K562 (cell line): ENCODE results near the gene ACTBL2. TPM values are rescaled to one million over a fixed set of nuclear protein-coding genes. Genes with fewer than 3 reads are reported as not detected.
A peak's percentile ranks its signal among the peaks of the same experiment; 100 is the strongest.

ENCODE experiments used
- ATAC-seq: fragments of 200-7000 bp; cut with Tn5 transposase; 3 replicates; pipeline ENCODE4 v1.9.1; 2020; ENCODE audit warnings: moderate library complexity
- BruUV-seq: library from RNA; stranded (reverse); fragments of 400-500 nt; replicated peaks from 2 replicates; lab custom pipeline; 2021; lab: Mats Ljungman, UMichigan
- CTCF ChIA-PET: fragments of 300-600 bp; formaldehyde crosslinking; extraction: SDS; loops from one replicate; lab custom pipeline; 2021; ENCODE audit warnings: low intra/inter-chr PET ratio; lab: Yijun Ruan, JAX
- POLR2A ChIA-PET: fragments of 300-600, 350-650 bp; sonication (Branson Sonifier 250); formaldehyde crosslinking; extraction: SDS; loops from one replicate; lab custom pipeline; 2021; ENCODE audit warnings: antibody characterized with exemption, inconsistent platforms; lab: Yijun Ruan, JAX
- DNase-seq, 4 experiments: peaks; one replicate each; pipeline versions ENCODE4 v3.0.0 to v3.0.0-alpha.2; 2011 to 2018; ENCODE audit warnings: low spot score in 3 of 4, mixed read lengths in 3 of 4; ENCODE audit errors: extremely low read depth in 1 of 4
- FAIRE-seq: peaks from 2 replicates; lab custom pipeline; 2011; peaks lifted over from hg19 to GRCh38; lab: Jason Lieb, UNC
- H2AFZ ChIP-seq: 2 replicates; pipeline ENCODE4 v1.6.0; 2011; ENCODE audit warnings: low read depth, low read length, control low read depth, inconsistent platforms
- H3K27ac ChIP-seq: fragments of 200-600 bp; 3 replicates; pipeline ENCODE4 v1.8.0; 2011; ENCODE audit warnings: low read depth, mild to moderate bottlenecking, control low read depth, inconsistent platforms, low read length, moderate library complexity, mixed read lengths; ENCODE audit errors: extremely low read depth
- H3K27me3 ChIP-seq, 2 experiments: fragments of 300-600 bp in 1 of 2; 2 replicates in 1 of 2; 3 replicates in 1 of 2; pipeline versions ENCODE4 v1.6.0 to v1.8.0; 2011; ENCODE audit warnings: inconsistent platforms in 2 of 2, low read length in 2 of 2, mild to moderate bottlenecking in 1 of 2, mixed read lengths in 1 of 2, moderate library complexity in 1 of 2; ENCODE audit not compliant: control insufficient read depth in 2 of 2, insufficient read depth in 2 of 2
- H3K36me3 ChIP-seq: fragments of 300-600 bp; 3 replicates; pipeline ENCODE4 v1.8.0; 2011; ENCODE audit warnings: mild to moderate bottlenecking, low read length, inconsistent platforms; ENCODE audit not compliant: control insufficient read depth, insufficient read depth
- H3K4me1 ChIP-seq, 2 experiments: fragments of 200-600 bp in 1 of 2; replicated peaks in 1 of 2; 2 replicates in 1 of 2; 3 replicates in 1 of 2; pipeline versions ENCODE4 v1.5.1 to v1.8.0; 2011; ENCODE audit warnings: inconsistent platforms in 2 of 2, low read length in 2 of 2, mild to moderate bottlenecking in 1 of 2, mixed read lengths in 1 of 2, moderate library complexity in 1 of 2; ENCODE audit not compliant: control insufficient read depth in 2 of 2, insufficient read depth in 2 of 2
- H3K4me2 ChIP-seq: 2 replicates; pipeline ENCODE4 v1.6.1; 2011; ENCODE audit warnings: low read length, control low read depth, inconsistent platforms, mixed read lengths; ENCODE audit not compliant: insufficient read depth
- H3K4me3 ChIP-seq: fragments of 200-600 bp; sonication (generic), shearing (Covaris generic); 2 replicates; pipeline ENCODE4 v1.5.1; 2016; ENCODE audit warnings: control low read depth, inconsistent platforms
- H3K79me2 ChIP-seq: fragments of 200-600 bp; 3 replicates; pipeline ENCODE4 v1.8.0; 2011; ENCODE audit warnings: low read length, inconsistent platforms; ENCODE audit not compliant: control insufficient read depth, insufficient read depth
- H3K9ac ChIP-seq, 2 experiments: 2 replicates each; pipeline versions ENCODE4 v1.6.0 to v1.6.1; 2011; ENCODE audit warnings: low read depth in 2 of 2, low read length in 2 of 2, control low read depth in 1 of 2, inconsistent platforms in 1 of 2, mild to moderate bottlenecking in 1 of 2, mixed read lengths in 1 of 2; ENCODE audit not compliant: insufficient read depth in 1 of 2
- H3K9me1 ChIP-seq: one replicate; pipeline ENCODE4 v1.6.0; 2011; ENCODE audit warnings: inconsistent platforms, mild to moderate bottlenecking, low read length, moderate library complexity; ENCODE audit not compliant: control insufficient read depth, insufficient read depth
- H3K9me3 ChIP-seq: replicated peaks from 2 replicates; pipeline ENCODE4 v1.5.1; 2011; ENCODE audit warnings: low read depth, low read length, inconsistent platforms; ENCODE audit not compliant: control insufficient read depth, insufficient read depth
- H4K20me1 ChIP-seq: replicated peaks from 2 replicates; pipeline ENCODE4 v1.6.1; 2011; ENCODE audit warnings: low read length, inconsistent platforms, mixed read lengths; ENCODE audit not compliant: control insufficient read depth, insufficient read depth
- MYC ChIP-seq, 2 experiments: fragments of 250-450 bp in 1 of 2; sonication (Bioruptor Pico) in 1 of 2; IDR thresholded peaks; 2 replicates each; pipeline versions ENCODE4 v1.5.1 to v1.6.1; 2012 to 2021; ENCODE audit warnings: low read depth in 2 of 2, borderline replicate concordance in 1 of 2, improper control_type of control experiment in 1 of 2, low read length in 1 of 2, mild to moderate bottlenecking in 1 of 2, moderate library complexity in 1 of 2
- PRPF4 ChIP-seq: fragments of 200-400 bp; formaldehyde crosslinking; IDR thresholded peaks from one replicate; pipeline ENCODE4 v1.6.1; 2017; ENCODE audit warnings: low read length, low read depth, mild to moderate bottlenecking; ENCODE audit not compliant: insufficient read depth, poor library complexity, severe bottlenecking
- PTRF ChIP-seq: fragments of 450-650 bp; IDR thresholded peaks from 2 replicates; pipeline ENCODE4 v1.6.1; 2016; ENCODE audit warnings: mild to moderate bottlenecking, missing genetic modification characterization, missing compliant biosample characterization
- PTTG1 ChIP-seq: fragments of 450-650 bp; IDR thresholded peaks from 2 replicates; pipeline ENCODE4 v1.6.1; 2016; ENCODE audit warnings: low read depth, mild to moderate bottlenecking, missing genetic modification characterization, missing compliant biosample characterization
- TAF7 ChIP-seq: fragments of 450-650 bp; IDR thresholded peaks from 2 replicates; pipeline ENCODE4 v1.6.1; 2016; ENCODE audit warnings: missing genetic modification characterization, missing compliant biosample characterization
- ZFX ChIP-seq: sonication (generic); formaldehyde crosslinking; IDR thresholded peaks from 2 replicates; pipeline ENCODE4 v1.8.0; 2022; ENCODE audit warnings: mild to moderate bottlenecking, missing genetic modification reagents, moderate library complexity
- ZNF197 ChIP-seq: fragments of 200-800 bp; sonication (Bioruptor generic); IDR thresholded peaks from 2 replicates; pipeline ENCODE4 v1.6.1; 2016; ENCODE audit warnings: low read depth, missing genetic modification characterization, missing compliant biosample characterization
- WGBS: fragments of 100-300 bp; shearing (Covaris generic); methylation state at CpG from one replicate; pipeline ENCODE4 v1.1.6; 2016; ENCODE audit warnings: low coverage, mixed read lengths; ENCODE audit not compliant: insufficient coverage; ENCODE audit errors: missing lambda C conversion rate; 5-methylcytosine and 5-hydroxymethylcytosine counted together
- in situ Hi-C: fragments of 300-500 bp; cut with MboI; formaldehyde crosslinking; loops from 4 replicates; pipeline ENCODE4 v1.15.0; 2018; ENCODE audit warnings: inconsistent platforms, mixed read lengths
- intact Hi-C: fragments of 100-400 bp; cut with micrococcal nuclease; formaldehyde crosslinking; loops from 2 replicates; pipeline ENCODE4 v1.14.2; 2022
- polyA plus RNA-seq, 8 experiments: library from polyadenylated mRNA; depleted of rRNA in 4 of 8; stranded (reverse) in 5 of 8; unstranded in 3 of 8; fragments of >200 nt; fragmentation: Nextera tagmentation in 2 of 8; fragmentation: Illumina TruSeq in 1 of 8; extraction: Ambion mirVana in 2 of 8; extraction: Trizol in 1 of 8; gene quantifications; 2 replicates each; pipeline versions ENCODE4 v1.2.1 to v1.2.3, GENCODE V29; 2011 to 2014; ENCODE audit warnings: inconsistent platforms in 1 of 8, missing spikeins in 1 of 8
- total RNA-seq, 7 experiments: library from RNA; depleted of rRNA in 6 of 7; stranded (reverse); fragments of >200 nt in 6 of 7; fragmentation: Illumina TruSeq in 2 of 7; extraction: Trizol in 2 of 7; gene quantifications; 2 replicates each; pipeline versions ENCODE4 v1.2.1 to v1.2.3, GENCODE V29; 2011 to 2021; ENCODE audit warnings: low replicate concordance in 1 of 7
- TF ChIP-seq, protein P1 (sequence below): sonication (generic); formaldehyde crosslinking; IDR thresholded peaks from 2 replicates; pipeline ENCODE4 v1.8.1; 2022; ENCODE audit warnings: missing genetic modification reagents
- TF ChIP-seq, protein P2 (sequence below): sonication (generic); formaldehyde crosslinking; IDR thresholded peaks from 2 replicates; pipeline ENCODE4 v1.8.1; 2023; ENCODE audit warnings: mild to moderate bottlenecking, missing genetic modification reagents

Gene ACTBL2
- total and polyA plus RNA-seq, 9 of the 15 experiments (the other 6 are each of a cell fraction or from before 2014, with no cell fraction given): not detected

DNA sequence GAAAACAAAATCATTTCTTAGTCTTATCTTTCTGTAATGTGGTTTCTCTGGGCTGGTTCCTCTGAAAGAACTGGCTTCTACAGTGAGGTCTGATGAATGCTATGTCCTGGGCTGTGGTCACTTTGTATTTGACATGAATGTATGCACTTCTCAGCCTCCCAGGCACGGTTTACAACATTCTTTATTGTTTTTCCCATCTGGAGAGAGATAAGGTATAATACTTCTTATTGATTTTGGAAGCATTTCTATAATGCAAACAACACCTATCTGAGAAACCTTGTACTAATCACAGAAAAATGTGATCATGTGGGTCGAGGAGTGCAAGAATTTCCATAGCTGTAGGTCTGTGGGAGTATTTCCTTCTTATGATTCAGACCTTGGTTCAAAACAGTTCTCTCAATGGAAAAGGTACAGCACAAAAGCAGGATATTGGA lies 46.9 kb downstream of the ACTBL2 start (continued):
- TF ChIP-seq TAF7 (tag) (no peak), PTRF (tag) (no peak), MYC (IDR thresholded peaks at IDR 0.05; ENCODE audit: low read depth, low read length) (no peak), MYC (CRISPR knock-in tag; IDR thresholded peaks at IDR 0.05; ENCODE audit: borderline replicate concordance, low read depth) (no peak), ZNF197 (CRISPR knock-in tag) (no peak)
- TF ChIP-seq, protein P1, sequence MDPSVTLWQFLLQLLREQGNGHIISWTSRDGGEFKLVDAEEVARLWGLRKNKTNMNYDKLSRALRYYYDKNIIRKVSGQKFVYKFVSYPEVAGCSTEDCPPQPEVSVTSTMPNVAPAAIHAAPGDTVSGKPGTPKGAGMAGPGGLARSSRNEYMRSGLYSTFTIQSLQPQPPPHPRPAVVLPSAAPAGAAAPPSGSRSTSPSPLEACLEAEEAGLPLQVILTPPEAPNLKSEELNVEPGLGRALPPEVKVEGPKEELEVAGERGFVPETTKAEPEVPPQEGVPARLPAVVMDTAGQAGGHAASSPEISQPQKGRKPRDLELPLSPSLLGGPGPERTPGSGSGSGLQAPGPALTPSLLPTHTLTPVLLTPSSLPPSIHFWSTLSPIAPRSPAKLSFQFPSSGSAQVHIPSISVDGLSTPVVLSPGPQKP (CRISPR knock-in tag): no peak

DNA sequence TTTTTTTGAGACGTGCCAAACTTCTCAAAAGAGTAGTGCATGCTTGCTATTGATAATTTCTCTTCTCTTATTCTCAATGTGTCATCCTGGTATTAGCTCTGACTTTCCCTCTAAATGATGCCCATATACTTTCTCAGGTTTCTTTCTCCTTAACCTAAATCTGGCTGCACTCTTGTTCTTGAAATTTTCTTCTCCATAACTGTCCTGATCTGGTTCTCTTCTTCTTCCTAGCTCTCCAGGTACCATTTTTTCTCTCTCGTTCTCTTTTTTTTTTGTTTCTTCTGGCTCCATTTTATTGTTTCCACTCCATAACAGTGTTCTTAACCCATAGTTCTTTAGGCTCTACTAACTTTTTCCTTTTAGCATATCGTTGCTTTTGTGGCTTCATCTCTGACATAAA lies 47.9 kb downstream of the ACTBL2 start:
- Histone ChIP-seq H3K9me3 (no peaks in the 10 kb centered on the region), H3K79me2 (no peaks in the 10 kb centered on the region), H3K9ac (no peak overlapping the region), H3K4me3 (no peak overlapping the region), H3K36me3 (no peaks in the 10 kb centered on the region), H2AFZ (no peak overlapping the region), H3K4me1 (no peaks in the 10 kb centered on the region), H3K27ac (no peak overlapping the region), H3K27me3 (peaks cover 0 to 9% of the 10 kb centered on the region in 2 experiments; a peak in 1 of 5 replicates), H3K4me2 (no peak overlapping the region), H3K9me1 (no peaks in the 10 kb centered on the region), H4K20me1 (no peaks in the 10 kb centered on the region)
- ATAC-seq (no peak), FAIRE-seq (no peak), DNase-seq (no peak)
- WGBS: 3% methylated on average over 3 of the region's 3 CpGs
- intact Hi-C loops: no loop called here
- no TSS peak for BruUV-seq
- 0 out of 2 replicates have a peak, but pooled peaks have one; percentile 16 for TF ChIP-seq PTTG1 (tag)
- TF ChIP-seq, protein P2, sequence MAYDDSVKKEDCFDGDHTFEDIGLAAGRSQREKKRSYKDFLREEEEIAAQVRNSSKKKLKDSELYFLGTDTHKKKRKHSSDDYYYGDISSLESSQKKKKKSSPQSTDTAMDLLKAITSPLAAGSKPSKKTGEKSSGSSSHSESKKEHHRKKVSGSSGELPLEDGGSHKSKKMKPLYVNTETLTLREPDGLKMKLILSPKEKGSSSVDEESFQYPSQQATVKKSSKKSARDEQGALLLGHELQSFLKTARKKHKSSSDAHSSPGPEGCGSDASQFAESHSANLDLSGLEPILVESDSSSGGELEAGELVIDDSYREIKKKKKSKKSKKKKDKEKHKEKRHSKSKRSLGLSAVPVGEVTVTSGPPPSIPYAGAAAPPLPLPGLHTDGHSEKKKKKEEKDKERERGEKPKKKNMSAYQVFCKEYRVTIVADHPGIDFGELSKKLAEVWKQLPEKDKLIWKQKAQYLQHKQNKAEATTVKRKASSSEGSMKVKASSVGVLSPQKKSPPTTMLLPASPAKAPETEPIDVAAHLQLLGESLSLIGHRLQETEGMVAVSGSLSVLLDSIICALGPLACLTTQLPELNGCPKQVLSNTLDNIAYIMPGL: no peak
- TF ChIP-seq PRPF4: no peak
- no peak for TF ChIP-seq ZFX (CRISPR knock-in tag)
- in situ Hi-C loops: no loop called here
- POLR2A ChIA-PET: no interaction called here
- CTCF ChIA-PET: no interaction called here
